GM12892 (cell line): ENCODE data around the gene DENND5A.

ENCODE experiments used
- DNase-seq: peaks from one replicate; pipeline ENCODE4 v3.0.0; 2011; ENCODE audit not compliant: insufficient read length
- FAIRE-seq: peaks from 2 replicates; lab custom pipeline; 2011; peaks lifted over from hg19 to GRCh38; lab: Jason Lieb, UNC
- POLR2A ChIP-seq: IDR thresholded peaks from 2 replicates; pipeline ENCODE4 v1.6.1; 2011; ENCODE audit warnings: low read depth, low read length, control low read depth
- POLR2AphosphoS5 ChIP-seq: IDR thresholded peaks from 2 replicates; pipeline ENCODE4 v1.6.1; 2011; ENCODE audit warnings: low read depth, low read length, control low read depth
- TAF1 ChIP-seq: IDR thresholded peaks from 2 replicates; pipeline ENCODE4 v1.6.1; 2011; ENCODE audit warnings: low read depth, mild to moderate bottlenecking, control low read depth, low read length, borderline replicate concordance

DENND5A gene

DNA sequence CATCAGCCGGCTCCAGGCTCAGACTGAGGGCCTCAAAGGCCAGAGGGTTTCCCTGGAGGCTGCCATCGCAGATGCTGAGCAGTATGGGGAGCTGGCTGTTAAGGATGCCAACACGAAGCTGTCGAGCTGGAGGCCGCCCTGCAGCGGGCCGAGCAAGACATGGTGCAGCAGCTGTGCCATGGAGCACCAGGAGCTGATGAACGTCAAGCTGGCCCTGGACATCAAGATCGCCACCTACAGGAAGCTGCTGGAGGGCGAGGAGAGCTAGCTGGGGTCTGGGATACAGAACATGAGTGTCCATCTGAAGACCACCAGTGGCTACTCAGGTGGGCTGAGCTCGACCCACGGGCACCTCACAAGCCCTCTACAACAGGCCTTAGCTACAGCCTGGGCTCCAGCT is 169.7 kb downstream of the DENND5A start:
- DNase-seq = no peak
- TF ChIP-seq POLR2AphosphoS5 = no peak
- FAIRE-seq = no peak

DNA sequence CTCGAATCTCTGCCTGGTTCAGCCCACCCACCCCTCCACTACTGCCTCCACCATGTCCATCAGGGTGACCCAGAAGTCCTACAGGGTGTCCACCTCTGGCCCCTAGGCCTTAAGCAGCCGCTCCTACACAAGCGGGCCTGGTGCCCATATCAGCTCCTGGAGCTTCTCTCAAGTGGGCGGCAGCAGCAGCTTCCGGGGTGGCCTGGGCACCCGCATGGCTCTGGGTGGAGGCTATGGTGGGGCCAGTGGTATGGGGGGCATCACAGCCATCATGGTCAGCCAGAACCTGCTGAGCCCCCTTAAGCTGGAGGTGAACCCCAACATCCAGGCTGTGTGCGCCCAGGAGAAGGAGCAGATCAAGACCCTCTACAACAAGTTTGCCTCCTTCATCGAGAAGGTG is 170.7 kb downstream of the DENND5A start:
- FAIRE-seq = no peak
- no peak for DNase-seq
- no peak for TF ChIP-seq TAF1
- TF ChIP-seq POLR2AphosphoS5 = no peak
- no peak for TF ChIP-seq POLR2A

DNA sequence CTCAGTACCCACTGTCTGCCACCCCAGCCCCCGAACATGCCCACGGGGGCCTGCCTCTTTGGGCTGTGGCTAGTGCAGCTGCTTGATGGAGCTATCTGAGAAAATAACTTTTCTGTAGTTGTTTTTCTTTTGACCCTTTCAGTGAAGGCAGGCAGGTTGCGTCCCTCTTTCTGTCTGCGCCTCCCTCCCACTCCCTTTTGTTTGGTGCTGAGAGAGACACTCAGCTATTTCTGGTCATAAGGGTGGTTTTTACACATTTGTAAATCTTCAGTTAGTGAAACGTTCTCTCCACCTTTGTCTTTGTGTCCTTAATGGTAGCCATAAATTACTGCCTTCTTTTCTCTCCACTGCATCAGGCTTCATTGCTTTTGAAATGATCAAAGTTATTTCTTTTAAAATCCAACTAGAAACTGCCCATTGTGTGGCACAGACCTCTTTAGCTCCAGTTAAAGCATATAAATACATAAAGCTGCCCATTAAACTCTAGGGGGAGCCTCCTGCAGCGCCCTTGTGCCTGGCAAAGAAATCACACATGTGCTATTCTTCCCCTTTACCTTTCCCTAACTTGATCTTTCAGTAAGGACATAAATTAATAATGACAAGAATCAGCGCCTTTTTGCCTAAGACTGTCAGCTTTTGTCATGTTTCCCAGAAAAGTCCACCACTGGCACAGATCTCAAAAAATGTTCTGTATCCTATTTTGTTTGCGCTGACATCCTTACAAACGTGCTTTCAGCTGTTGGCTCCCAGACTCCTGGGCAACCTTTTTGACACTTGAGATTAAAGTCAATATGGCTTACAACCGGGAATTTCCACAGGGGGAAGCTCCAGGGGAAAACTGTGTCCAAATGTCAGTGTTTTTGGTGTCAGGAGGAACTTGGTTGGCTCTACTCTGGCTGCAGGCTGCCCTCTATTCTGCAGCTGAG is 172.0 kb downstream of the DENND5A start:
- no peak for DNase-seq
- FAIRE-seq = no peak
- no peak for TF ChIP-seq POLR2A
- no peak for TF ChIP-seq TAF1
- TF ChIP-seq POLR2AphosphoS5 = no peak

DNA sequence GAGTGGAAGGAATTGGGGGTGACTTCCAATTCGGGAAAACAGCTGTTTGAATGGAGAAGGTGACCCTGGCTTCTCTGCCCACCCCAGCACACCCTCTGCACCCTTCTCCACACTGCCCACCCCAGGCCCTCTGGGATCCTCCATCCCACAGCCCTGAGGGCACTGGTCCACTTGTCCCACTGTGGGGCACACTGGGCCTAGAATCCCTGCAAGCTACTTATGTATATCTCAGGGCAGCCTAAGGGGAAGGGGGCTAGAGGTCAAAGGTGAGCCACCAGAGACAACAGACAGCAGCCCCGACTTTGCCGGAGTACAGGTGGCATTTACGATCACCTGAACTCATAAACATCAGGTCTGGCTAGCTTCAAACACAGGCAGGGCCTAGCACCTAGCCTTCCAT is 173.1 kb downstream of the DENND5A start:
- TF ChIP-seq TAF1 = no peak
- TF ChIP-seq POLR2AphosphoS5 = no peak
- TF ChIP-seq POLR2A = no peak

DNA sequence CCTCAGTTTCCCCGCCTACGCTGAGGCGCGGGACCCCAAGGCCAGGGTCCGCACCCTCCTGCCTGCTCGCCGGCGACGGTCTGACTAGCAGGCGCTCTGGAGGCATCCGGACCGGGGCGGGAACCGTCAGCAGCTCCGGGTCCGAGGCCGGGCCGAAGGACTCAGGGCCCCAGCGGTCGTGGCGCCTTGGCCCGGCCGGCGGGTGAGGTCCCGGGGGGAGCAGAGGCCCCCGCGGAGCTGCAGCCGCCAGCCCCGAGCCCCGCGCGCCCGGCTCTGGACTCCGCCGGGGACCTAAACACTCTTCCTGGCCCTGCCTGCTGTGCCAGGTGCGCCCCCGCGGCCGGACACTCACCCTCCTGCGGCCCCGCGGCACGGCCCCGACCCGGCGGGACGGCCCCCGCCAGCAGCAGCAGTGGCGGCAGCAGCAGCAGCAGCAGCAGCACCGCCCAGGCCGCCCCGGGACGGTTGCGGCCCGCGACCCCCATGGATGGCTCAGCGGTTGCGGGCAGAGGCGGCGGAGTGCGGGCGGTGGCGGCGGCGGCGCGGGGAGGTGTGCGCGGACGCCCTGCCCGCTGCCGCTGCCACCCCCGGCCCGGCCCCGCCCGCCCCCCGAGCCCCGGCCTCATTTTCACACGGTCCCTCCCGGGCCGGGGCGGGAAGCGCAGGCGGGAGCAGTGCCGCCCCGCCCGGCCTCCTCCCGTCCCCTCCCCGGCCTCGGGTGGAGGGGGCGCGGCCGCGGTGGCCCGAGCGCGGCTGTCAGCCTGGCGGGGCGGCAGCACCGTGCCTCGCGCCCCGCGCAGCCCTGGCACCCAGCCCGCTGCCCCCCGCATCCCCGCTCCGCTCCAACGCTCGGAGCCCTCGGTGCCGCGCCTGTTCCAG is 173.9 kb downstream of the DENND5A start, which contains the start of gene SCUBE2:
Gene SCUBE2, minus strand, starts transcription at position 556 of the 879 bp plus-strand sequence. Its CDS starts 71 bp downstream, at position 485.
- no peak for FAIRE-seq
- no peak for TF ChIP-seq POLR2AphosphoS5
- no peak for TF ChIP-seq POLR2A
- no peak for TF ChIP-seq TAF1
- peak; percentile 46 for DNase-seq

More for the DNA sequence above, 173.1 kb downstream of the DENND5A start:
- no peak for FAIRE-seq
- no peak for DNase-seq

DNA sequence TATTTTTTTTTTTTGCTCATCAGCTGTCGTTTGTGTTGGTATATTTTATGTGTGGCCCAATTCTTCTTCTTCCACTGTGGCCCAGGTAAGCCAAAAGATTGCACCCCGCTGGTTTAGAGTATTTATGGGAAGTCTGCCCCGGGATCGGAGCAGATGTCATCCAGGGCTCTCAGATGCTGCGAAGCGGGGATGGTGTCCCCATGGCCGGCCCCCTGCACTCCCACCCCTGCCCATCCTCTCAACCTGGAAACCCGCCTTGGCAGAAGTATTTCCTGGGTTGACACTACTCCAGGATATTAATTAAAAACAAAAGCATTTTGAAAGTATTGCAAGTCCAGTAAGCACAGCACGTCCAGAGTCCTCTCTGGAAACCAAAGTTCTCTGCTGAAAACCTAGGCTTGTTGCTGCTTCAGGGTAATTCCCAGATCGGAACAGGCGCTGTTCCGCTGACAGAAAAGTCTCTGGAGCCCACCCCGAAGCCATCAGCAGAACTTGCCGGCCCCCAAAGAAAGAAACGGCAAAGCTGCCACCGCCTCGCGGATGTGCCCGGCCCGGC is 174.6 kb downstream of the DENND5A start:
- no peak for TF ChIP-seq POLR2AphosphoS5
- TF ChIP-seq TAF1 = no peak
- no peak for TF ChIP-seq POLR2A
- FAIRE-seq (no peak), DNase-seq (no peak)

DNA sequence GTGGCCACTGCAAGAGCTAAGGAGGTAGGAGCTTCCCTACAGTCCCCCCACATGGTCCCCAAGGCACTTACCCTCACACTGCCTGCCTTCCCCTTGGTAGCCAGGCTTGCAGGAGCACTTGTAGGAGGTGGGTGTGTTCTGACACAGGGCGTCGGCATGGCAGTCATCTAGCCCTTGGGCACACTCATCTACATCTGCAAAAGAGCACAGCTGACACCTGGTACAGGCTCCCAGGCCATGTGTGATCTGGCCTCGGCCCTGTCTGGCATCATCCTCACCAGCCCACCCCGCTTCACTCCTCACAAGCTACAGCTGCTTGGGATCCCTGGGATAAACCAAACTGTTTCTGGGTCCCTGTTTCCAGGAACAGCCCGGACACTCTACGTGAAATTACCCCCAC is 175.5 kb downstream of the DENND5A start:
- DNase-seq = no peak
- no peak for TF ChIP-seq POLR2A
- no peak for TF ChIP-seq TAF1
- TF ChIP-seq POLR2AphosphoS5 = no peak
- no peak for FAIRE-seq

DNA sequence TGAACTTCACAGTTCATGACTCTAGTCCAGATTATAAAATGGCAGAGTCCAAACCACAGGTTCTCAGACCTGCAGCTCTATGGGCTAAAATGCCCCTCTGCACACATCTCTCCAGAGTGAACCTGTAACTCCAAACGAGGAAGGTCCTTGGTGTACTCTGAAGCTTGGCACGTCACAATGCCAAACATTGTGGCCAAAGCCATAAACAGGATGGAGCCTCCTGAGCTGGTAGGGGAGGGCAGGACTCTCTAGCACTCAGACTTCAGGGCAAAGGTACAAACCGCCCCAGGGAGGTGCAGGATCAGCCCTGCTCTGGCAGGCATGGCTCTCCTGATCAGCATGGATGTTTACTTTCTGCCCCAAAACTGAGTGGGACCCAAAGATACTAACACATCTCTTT is 176.1 kb downstream of the DENND5A start:
- TF ChIP-seq TAF1 = no peak
- no peak for TF ChIP-seq POLR2A
- TF ChIP-seq POLR2AphosphoS5 = no peak

More for the DNA sequence above, 176.1 kb downstream of the DENND5A start:
- DNase-seq (no peak), FAIRE-seq (no peak)
